H9 (cell line): ENCODE results near the gene ZNF880. TPM values are rescaled to one million over a fixed set of nuclear protein-coding genes. Genes with fewer than 3 reads are reported as not detected.

Source experiments
- DNase-seq: peaks from one replicate; pipeline ENCODE4 v3.0.0-alpha.2; 2017
- H2AFZ ChIP-seq: one replicate; pipeline ENCODE4 v1.6.1; 2013; ENCODE audit warnings: mild to moderate bottlenecking, low read length, control low read depth, moderate library complexity
- H2AK5ac ChIP-seq: 2 replicates; pipeline ENCODE4 v1.6.1; 2013; ENCODE audit warnings: low read length, control low read depth, mixed read lengths; ENCODE audit not compliant: insufficient read length
- H2BK120ac ChIP-seq: one replicate; pipeline ENCODE4 v1.6.1; 2013; ENCODE audit warnings: low read depth, mild to moderate bottlenecking, low read length, control low read depth, inconsistent platforms; ENCODE audit not compliant: poor library complexity, severe bottlenecking
- H2BK12ac ChIP-seq: 2 replicates; pipeline ENCODE4 v1.6.1; 2013; ENCODE audit warnings: low read length, control low read depth, mixed read lengths, low read depth; ENCODE audit not compliant: insufficient read length
- H2BK15ac ChIP-seq: 2 replicates; pipeline ENCODE4 v1.6.1; 2013; ENCODE audit warnings: low read depth, low read length, control low read depth
- H2BK20ac ChIP-seq: one replicate; pipeline ENCODE4 v1.6.1; 2013; ENCODE audit warnings: low read depth, mild to moderate bottlenecking, low read length, control low read depth, inconsistent platforms; ENCODE audit not compliant: poor library complexity, severe bottlenecking
- H2BK5ac ChIP-seq: 2 replicates; pipeline ENCODE4 v1.6.1; 2013; ENCODE audit warnings: low read length, control low read depth, mixed read lengths; ENCODE audit not compliant: insufficient read length
- H3K14ac ChIP-seq: 2 replicates; pipeline ENCODE4 v1.6.1; 2013; ENCODE audit warnings: low read length, control low read depth; ENCODE audit not compliant: insufficient read depth
- H3K18ac ChIP-seq: 2 replicates; pipeline ENCODE4 v1.6.1; 2013; ENCODE audit warnings: low read depth, mild to moderate bottlenecking, mixed read lengths, low read length, control low read depth; ENCODE audit not compliant: insufficient read length
- H3K23ac ChIP-seq: 2 replicates; pipeline ENCODE4 v1.6.1; 2013; ENCODE audit warnings: low read length, control low read depth, mixed read lengths, low read depth; ENCODE audit not compliant: insufficient read length
- H3K23me2 ChIP-seq: 2 replicates; pipeline ENCODE4 v1.6.1; 2013; ENCODE audit warnings: low read depth, mild to moderate bottlenecking, mixed read lengths, low read length, control low read depth; ENCODE audit not compliant: insufficient read length, poor library complexity, severe bottlenecking
- H3K27ac ChIP-seq: 2 replicates; pipeline ENCODE4 v1.5.1; 2013; ENCODE audit warnings: low read length, control low read depth, mixed read lengths, low read depth; ENCODE audit not compliant: insufficient read length
- H3K27me3 ChIP-seq: 2 replicates; pipeline ENCODE4 v1.6.1; 2013; ENCODE audit warnings: low read length, control low read depth, inconsistent platforms; ENCODE audit not compliant: insufficient read depth
- H3K4ac ChIP-seq: 2 replicates; pipeline ENCODE4 v1.6.1; 2013; ENCODE audit warnings: low read depth, mild to moderate bottlenecking, control low read depth, inconsistent platforms, low read length, moderate library complexity
- H3K4me1 ChIP-seq: 2 replicates; pipeline ENCODE4 v1.6.1; 2013; ENCODE audit warnings: low read length, control low read depth, inconsistent platforms; ENCODE audit not compliant: insufficient read depth
- H3K4me2 ChIP-seq: 2 replicates; pipeline ENCODE4 v1.6.1; 2013; ENCODE audit warnings: low read length, control low read depth, mixed read lengths; ENCODE audit not compliant: insufficient read length, insufficient read depth
- H3K56ac ChIP-seq: 2 replicates; pipeline ENCODE4 v1.6.1; 2013; ENCODE audit warnings: low read depth, mild to moderate bottlenecking, mixed read lengths, low read length, control low read depth; ENCODE audit not compliant: insufficient read length
- H3K79me1 ChIP-seq: 2 replicates; pipeline ENCODE4 v1.6.1; 2013; ENCODE audit warnings: low read depth, mild to moderate bottlenecking, moderate library complexity, low read length, control low read depth, inconsistent platforms; ENCODE audit not compliant: insufficient read depth, poor library complexity, severe bottlenecking
- H3K79me2 ChIP-seq: 2 replicates; pipeline ENCODE4 v1.6.1; 2013; ENCODE audit warnings: low read length, control low read depth, inconsistent platforms; ENCODE audit not compliant: insufficient read depth
- H3K9ac ChIP-seq: 2 replicates; pipeline ENCODE4 v1.6.1; 2013; ENCODE audit warnings: low read length, control low read depth, mixed read lengths; ENCODE audit not compliant: insufficient read length; ENCODE audit errors: extremely low read depth
- H3K9me3 ChIP-seq: one replicate; pipeline ENCODE4 v1.6.1; 2013; ENCODE audit warnings: low read depth, low read length, inconsistent platforms; ENCODE audit not compliant: control insufficient read depth
- H3T11ph ChIP-seq: one replicate; pipeline ENCODE4 v1.6.1; 2013; ENCODE audit warnings: mild to moderate bottlenecking, low read length, control low read depth, inconsistent platforms
- H4K20me1 ChIP-seq: one replicate; pipeline ENCODE4 v1.6.1; 2013; ENCODE audit not compliant: control insufficient read depth, insufficient read length, insufficient read depth
- H4K5ac ChIP-seq: 2 replicates; pipeline ENCODE4 v1.6.1; 2013; ENCODE audit warnings: low read depth, mild to moderate bottlenecking, mixed read lengths, low read length, control low read depth; ENCODE audit not compliant: insufficient read length
- H4K8ac ChIP-seq: replicated peaks from 2 replicates; pipeline ENCODE4 v1.6.1; 2013; ENCODE audit warnings: low read length, control low read depth, mixed read lengths, low read depth; ENCODE audit not compliant: insufficient read length
- H4K91ac ChIP-seq: 2 replicates; pipeline ENCODE4 v1.6.1; 2013; ENCODE audit warnings: low read depth, mild to moderate bottlenecking, moderate library complexity, mixed read lengths, low read length, control low read depth; ENCODE audit not compliant: insufficient read length
- H3K27ac Mint-ChIP-seq, 3 experiments: 2 replicates in 2 of 3; 3 replicates in 1 of 3; pipeline ENCODE4 v1.8.0; 2020 to 2021; ENCODE audit warnings: mixed read lengths in 3 of 3, mild to moderate bottlenecking in 1 of 3, moderate library complexity in 1 of 3
- H3K27me3 Mint-ChIP-seq: 2 replicates; pipeline ENCODE4 v1.8.0; 2021; ENCODE audit warnings: low read depth, mild to moderate bottlenecking, moderate library complexity, mixed read lengths
- H3K36me3 Mint-ChIP-seq, 3 experiments: 2 replicates in 2 of 3; 3 replicates in 1 of 3; pipeline ENCODE4 v1.8.0; 2020 to 2021; ENCODE audit warnings: low read depth in 3 of 3, mixed read lengths in 3 of 3; ENCODE audit not compliant: insufficient read depth in 1 of 3
- H3K4me1 Mint-ChIP-seq, 2 experiments: 2 replicates each; pipeline ENCODE4 v1.8.0; 2020; ENCODE audit warnings: mixed read lengths in 2 of 2
- H3K4me3 Mint-ChIP-seq, 2 experiments: 2 replicates in 1 of 2; 3 replicates in 1 of 2; pipeline ENCODE4 v1.8.0; 2020 to 2021; ENCODE audit warnings: mild to moderate bottlenecking in 2 of 2, mixed read lengths in 2 of 2, moderate library complexity in 1 of 2
- H3K9me3 Mint-ChIP-seq, 2 experiments: 2 replicates in 1 of 2; 3 replicates in 1 of 2; pipeline ENCODE4 v1.8.0; 2020; ENCODE audit warnings: mild to moderate bottlenecking in 2 of 2, mixed read lengths in 2 of 2, moderate library complexity in 1 of 2
- WGBS: extraction: QIAGEN DNeasy Blood & Tissue Kit; methylation state at CpG from one replicate; pipeline ENCODE4 v1.1.7; 2013; ENCODE audit warnings: missing lambda C conversion rate, low lambda C conversion rate, mixed read lengths; ENCODE audit not compliant: insufficient read length; ENCODE audit errors: extremely low coverage; 5-methylcytosine and 5-hydroxymethylcytosine counted together
- total RNA-seq: library from RNA; stranded (reverse); gene quantifications from 2 replicates; pipeline ENCODE4 v1.2.1, GENCODE V29; 2021
- TF ChIP-seq, protein P1 (sequence below): fragments of 200-600 bp; sonication (generic); conservative IDR thresholded peaks from 3 replicates; pipeline ENCODE4 v1.8.0; 2021; ENCODE audit warnings: antibody characterized with exemption, mild to moderate bottlenecking

Gene ZNF880
- total RNA-seq, 1 experiment from 2014 or later: 1.9 TPM

GRCh38 chr19:52351512-52351911 is 18.2 kb upstream of the ZNF880 start:
- H3K27me3 Mint-ChIP-seq: no peaks in the 10 kb centered on the region
- Histone ChIP-seq H4K91ac (no peak overlapping the region), H3T11ph (no peak overlapping the region), H4K5ac (no peak overlapping the region), H3K23me2 (no peaks in the 10 kb centered on the region), H2BK15ac (no peak overlapping the region), H3K23ac (no peak overlapping the region), H3K14ac (no peak overlapping the region), H3K56ac (no peak overlapping the region), H4K8ac (no peak overlapping the region), H2BK20ac (no peak overlapping the region), H3K18ac (no peak overlapping the region), H2BK12ac (no peak overlapping the region), H2BK5ac (no peak overlapping the region), H3K9ac (no peak overlapping the region), H3K27me3 (no peaks in the 10 kb centered on the region), H2AFZ (no peak overlapping the region), H3K79me1 (no peaks in the 10 kb centered on the region), H3K4ac (no peak overlapping the region), H3K79me2 (no peaks in the 10 kb centered on the region), H3K4me1 (no peaks in the 10 kb centered on the region), H4K20me1 (no peaks in the 10 kb centered on the region), H2BK120ac (no peak overlapping the region), H3K9me3 (no peaks in the 10 kb centered on the region), H2AK5ac (no peak overlapping the region), H3K4me2 (no peak overlapping the region), H3K27ac (no peak overlapping the region)
- peak overlapping the region in 1 of 3 experiments; percentile 63; a peak in 2 of 7 replicates for H3K27ac Mint-ChIP-seq
- TF ChIP-seq, protein P1, sequence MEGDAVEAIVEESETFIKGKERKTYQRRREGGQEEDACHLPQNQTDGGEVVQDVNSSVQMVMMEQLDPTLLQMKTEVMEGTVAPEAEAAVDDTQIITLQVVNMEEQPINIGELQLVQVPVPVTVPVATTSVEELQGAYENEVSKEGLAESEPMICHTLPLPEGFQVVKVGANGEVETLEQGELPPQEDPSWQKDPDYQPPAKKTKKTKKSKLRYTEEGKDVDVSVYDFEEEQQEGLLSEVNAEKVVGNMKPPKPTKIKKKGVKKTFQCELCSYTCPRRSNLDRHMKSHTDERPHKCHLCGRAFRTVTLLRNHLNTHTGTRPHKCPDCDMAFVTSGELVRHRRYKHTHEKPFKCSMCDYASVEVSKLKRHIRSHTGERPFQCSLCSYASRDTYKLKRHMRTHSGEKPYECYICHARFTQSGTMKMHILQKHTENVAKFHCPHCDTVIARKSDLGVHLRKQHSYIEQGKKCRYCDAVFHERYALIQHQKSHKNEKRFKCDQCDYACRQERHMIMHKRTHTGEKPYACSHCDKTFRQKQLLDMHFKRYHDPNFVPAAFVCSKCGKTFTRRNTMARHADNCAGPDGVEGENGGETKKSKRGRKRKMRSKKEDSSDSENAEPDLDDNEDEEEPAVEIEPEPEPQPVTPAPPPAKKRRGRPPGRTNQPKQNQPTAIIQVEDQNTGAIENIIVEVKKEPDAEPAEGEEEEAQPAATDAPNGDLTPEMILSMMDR: peak; percentile 71
- H3K4me3 Mint-ChIP-seq: no peak overlapping the region
- peaks cover 74 to 80% (median 74%) of the 10 kb centered on the region in 3 experiments for H3K36me3 Mint-ChIP-seq
- H3K9me3 Mint-ChIP-seq: peaks cover 30 to 57% of the 10 kb centered on the region in 2 experiments
- DNase-seq: peak; percentile 85
- peaks cover 0 to 5% of the 10 kb centered on the region in 2 experiments; a peak in 2 of 4 replicates for H3K4me1 Mint-ChIP-seq
- no CpG with 5 or more reads among the region's 9 CpGs for WGBS
